Activated CD4-positive, alpha-beta T cell treated with anti-CD3 and anti-CD28 coated beads, Interleukin-2, Interleukin-4, amounts not matched to agents 100 ng/mL and 50 ng/mL, durations not matched to agents 16 hours and 8 hours (primary cell): ENCODE data around the gene UNG.
"Not testable (repeated sequence)": the region's sequence is repeated elsewhere in the genome, so short reads cannot be mapped to it uniquely, and the experiment has no call there.

Experiments
- DNase-seq: peaks from one replicate; pipeline ENCODE4 v3.0.0-alpha.2; 2020; ENCODE audit warnings: low spot score

Gene UNG

DNA sequence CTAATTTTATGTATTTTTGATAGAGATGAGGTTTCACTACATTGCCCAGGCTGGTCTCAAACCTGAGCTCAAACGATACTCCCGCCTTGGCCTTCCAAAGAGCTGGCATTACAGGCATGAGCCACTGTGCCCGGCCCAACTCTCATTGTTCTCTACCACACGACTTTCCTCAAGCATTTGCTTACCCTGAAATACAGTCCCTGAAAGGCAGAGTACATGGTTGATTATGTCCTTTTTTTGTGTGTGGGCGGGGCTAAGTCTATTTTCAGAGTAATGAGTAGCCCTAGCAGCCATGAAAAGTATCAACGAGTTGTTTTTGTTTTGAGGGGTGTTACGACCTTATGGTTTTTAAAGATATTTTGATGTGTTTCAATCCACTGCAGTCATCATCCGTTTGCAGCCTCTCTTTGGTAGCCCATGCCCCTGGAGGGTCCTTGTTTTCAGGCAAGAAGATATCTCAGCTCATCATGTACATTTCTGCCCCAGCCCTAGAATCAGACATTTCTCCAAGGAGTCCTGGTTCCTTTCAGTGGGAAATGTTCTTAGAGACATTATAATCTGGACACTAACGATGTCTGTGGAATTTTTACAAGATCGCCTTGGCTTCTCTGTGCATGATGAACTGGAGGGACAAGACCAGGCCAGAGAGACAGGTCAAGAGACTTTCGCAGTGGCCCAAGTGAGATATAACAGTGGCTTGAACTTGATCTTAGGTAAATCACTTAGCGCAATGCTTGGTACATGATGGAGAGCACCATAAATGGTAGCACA lies 27.7 kb downstream of the UNG start:
- DNase-seq: no peak

- no peak for DNase-seq
These were observed 28.4 kb downstream of the UNG start for GRCh38 chr12:109125791-109126190.

GRCh38 chr12:109126784-109127183 lies 29.4 kb downstream of the UNG start:
- DNase-seq: no peak

GRCh38 chr12:109127533-109128242 lies 30.3 kb downstream of the UNG start:
- DNase-seq: no peak

- no peak for DNase-seq
These were observed 33.1 kb downstream of the UNG start for GRCh38 chr12:109130297-109131153.

- DNase-seq: no peak
These were observed 34.0 kb downstream of the UNG start for GRCh38 chr12:109131154-109132050.

DNA sequence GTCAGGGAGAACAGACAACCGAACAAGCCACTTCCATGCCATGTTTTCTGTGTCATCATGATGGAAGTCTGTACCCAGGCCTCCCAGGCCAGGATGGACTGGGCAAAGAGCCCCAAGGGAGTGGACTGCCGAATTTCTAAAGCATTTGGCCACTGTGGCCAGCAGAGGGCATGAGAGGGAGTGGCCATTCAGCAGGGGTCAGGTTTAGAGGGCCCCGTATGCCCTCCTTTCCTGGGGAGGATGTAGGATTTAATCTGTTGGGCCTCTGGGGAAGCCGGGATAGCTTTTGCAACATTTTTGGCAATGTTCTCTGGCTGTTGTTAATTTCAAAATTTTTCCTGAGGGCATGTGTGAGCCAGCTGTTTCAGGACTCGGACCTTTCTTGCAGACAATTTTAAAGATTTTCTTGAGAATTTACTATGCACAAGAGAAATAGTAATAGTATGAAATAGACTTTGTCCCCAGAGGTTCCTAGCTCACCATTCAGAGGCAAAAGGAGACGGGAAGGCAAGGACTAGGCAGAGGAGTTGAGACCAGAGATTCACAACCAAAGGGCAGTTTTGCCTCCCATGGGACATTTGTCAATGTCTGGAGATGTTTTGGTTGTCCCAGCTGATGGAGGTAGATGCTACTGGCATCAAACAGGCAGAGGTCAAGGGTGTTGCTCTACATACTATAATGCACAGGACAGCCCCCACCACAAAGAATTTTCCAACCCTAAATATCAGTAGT lies 37.0 kb downstream of the UNG start:
- no peak for DNase-seq

- DNase-seq: no peak
These were observed 39.7 kb downstream of the UNG start for GRCh38 chr12:109137055-109137454.

DNA sequence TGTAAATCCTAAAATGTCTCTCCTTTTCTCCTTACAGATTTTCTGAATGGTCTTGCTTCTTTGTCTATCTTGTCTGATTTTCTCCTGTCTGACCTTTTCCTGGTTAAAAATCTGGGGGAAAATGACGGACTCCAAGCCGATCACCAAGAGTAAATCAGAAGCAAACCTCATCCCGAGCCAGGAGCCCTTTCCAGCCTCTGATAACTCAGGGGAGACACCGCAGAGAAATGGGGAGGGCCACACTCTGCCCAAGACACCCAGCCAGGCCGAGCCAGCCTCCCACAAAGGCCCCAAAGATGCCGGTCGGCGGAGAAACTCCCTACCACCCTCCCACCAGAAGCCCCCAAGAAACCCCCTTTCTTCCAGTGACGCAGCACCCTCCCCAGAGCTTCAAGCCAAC lies 42.0 kb downstream of the UNG start:
- no peak for DNase-seq

GRCh38 chr12:109139791-109140190 lies 42.4 kb downstream of the UNG start:
- DNase-seq: no peak

DNA sequence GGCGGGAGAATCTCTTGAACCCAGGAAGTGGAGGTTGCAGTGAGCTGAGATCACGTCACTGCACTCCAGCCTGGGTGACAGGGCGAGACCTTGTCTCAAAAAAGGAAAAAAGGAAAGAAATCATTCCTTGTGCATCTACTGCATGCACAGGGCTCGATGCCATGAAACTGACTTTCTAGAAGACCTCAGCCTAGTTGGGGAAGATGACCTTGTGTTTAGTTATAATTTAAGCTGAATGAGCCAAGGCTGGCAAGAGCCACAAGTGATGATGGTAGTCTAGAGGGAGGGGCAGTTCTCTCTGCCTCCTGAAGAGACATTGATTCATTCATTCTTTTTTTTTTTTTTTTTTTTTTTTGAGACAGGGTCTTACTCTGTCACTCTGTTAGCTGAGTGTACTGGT lies 43.2 kb downstream of the UNG start:
- no peak for DNase-seq

DNA sequence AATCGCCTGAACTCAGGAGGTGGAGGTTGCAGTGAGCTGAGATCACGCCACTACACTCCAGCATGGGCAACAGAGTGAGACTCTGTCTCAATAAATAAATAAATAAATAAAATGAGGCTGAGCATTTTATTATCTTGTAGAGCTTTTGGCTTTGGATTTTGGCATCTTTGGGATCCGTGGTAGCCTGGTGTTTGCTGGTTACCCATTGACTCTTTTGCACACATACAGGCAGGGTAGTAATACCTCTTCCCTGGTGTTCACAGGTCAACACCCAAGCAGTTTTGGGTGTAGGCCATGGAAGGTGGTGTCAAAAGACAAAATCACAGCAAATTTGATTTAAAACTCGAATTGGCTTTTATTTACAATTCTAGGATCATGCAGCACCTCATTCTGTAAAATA lies 46.8 kb downstream of the UNG start:
- no peak for DNase-seq

GRCh38 chr12:109147126-109147525 lies 49.7 kb downstream of the UNG start:
- not testable (repeated sequence) for DNase-seq

DNA sequence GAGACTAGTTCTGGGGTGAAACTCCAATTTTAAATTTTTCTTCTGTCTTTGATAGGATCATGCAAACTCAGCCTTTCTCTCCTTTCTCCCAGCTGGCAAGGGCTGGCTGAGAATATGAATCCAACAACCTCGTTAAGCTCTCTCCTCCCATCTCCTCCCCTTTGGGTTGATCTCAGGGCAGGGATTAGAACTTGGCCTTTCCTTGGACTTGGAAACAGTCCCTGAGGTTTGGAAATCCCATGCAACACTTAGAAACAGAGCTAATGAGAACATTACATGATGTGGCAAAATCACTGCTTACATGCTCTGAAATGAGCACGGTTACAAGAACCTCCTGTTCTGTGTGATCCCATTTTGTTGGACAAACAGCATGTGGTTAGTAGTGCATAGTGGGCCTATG lies 50.6 kb downstream of the UNG start:
- no peak for DNase-seq

GRCh38 chr12:109150124-109150640 lies 52.8 kb downstream of the UNG start:
- DNase-seq: no peak

- DNase-seq: no peak
These were observed 54.1 kb downstream of the UNG start for GRCh38 chr12:109151457-109151856.

DNA sequence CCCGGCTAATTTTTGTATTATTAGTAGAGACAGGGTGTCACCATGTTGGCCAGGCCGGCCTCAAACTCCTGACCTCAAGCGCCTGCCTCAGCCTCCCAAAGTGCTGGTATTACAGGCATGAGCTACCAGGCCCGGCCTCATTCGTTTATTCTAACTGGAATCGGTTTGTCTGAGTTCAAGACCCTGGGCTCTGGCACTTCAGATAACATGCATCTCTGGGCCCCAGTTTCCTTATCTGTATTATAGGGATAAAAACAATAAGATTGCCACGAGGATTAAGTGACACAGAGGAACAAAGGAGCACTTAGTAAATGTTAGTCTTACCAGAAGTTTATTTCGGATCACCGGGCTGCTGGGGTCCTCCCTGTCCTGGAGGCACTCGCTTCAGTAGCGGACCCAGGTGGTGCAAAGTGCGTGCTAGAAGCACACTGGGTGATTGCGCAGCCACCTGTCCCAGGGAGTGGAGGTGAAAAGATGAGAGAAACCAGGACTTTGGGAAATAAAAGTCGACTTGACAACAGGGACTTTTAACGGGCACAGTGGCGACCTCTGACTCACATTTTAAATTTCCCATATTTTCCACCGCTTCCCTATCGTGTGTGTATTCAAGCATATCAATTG lies 56.5 kb downstream of the UNG start:
- DNase-seq: no peak

DNA sequence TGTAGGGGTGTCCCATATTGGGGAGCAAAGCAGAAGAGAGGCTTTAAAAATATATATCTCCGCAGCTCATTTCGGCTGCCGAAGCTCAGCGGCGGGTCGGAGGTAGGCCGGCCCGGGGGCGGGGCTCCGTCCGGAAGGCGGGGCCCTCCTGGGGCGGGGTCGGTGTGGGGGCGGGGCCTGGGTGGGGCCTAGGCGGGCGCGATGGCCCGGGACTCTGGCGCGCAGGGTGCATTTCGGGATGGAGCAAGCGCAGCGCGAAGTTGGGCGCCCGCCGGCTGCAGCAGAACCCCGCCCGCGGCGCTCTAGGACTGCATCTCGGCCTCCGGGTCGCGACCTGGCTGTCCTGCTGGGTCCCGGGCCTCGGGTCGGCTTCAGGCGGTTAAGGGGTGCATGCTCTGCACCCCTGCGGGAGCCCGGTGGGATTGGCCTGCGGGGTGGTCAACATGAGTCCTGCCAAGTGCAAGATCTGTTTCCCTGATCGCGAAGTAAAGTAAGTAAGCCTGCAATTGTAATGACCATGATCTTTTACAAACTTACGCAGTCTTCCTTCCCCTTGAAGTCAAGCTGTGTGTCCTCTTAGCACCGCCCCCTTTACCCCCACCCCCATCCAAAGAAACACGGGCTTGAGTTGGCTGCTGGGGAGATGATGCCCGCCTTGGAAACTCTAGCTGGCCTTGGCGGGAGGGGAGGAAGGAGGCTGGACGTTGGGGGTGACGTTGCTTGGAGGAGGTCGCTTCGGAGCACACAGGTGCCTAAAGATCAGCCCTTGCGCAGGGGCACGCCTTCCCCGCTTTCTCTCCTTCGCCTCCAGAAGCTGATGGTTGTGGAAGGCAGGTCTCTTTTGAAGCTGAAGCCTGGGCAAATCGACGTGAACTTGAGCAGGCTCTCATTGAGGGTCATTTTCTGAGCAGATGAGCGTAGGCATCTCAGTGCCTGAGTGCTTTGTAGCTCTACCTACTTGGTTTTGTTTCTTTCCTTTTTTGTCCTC lies 57.3 kb downstream of the UNG start:
- DNase-seq: peak; percentile 84

DNA sequence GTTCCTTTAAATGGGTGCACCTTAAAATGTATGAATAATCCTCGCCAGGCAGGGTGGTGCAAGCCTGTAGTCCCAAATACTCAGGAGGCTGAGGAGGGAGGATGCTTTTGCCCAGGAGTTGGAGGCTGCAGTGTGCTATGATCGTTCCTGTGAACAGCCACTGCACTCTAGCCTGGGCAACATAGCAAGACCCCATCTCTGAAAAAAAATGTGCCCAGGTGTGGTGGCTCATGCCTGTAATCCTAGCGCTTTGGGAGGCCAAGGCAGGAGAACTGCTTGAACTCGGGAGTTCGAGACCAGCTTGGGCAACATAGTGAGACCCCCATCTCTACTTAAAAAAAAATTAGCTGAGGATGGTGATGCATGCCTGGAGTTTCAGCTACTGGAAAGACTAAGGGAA lies 58.6 kb downstream of the UNG start:
- DNase-seq: no peak
